WTC11 (cell line): ENCODE data around the gene DMKN. TPM values are rescaled to one million over a fixed set of nuclear protein-coding genes. Genes with fewer than 3 reads are reported as not detected.

Source experiments
- ATAC-seq: fragments of 200-7000 bp; cut with Tn5 transposase; 2 replicates; pipeline ENCODE4 v1.10.0; 2021; ENCODE audit warnings: mild to moderate bottlenecking, moderate library complexity
- CTCF ChIA-PET: fragments of 300-600 bp; sonication (Branson Sonifier 250); formaldehyde crosslinking; loops from one replicate; lab custom pipeline; 2021; ENCODE audit warnings: antibody characterized with exemption; lab: Charles Lee
- POLR2A ChIA-PET: fragments of 350-600 bp; sonication (Branson Sonifier 250); formaldehyde crosslinking; loops from one replicate; lab custom pipeline; 2021; ENCODE audit warnings: antibody characterized with exemption; lab: Charles Lee
- DNase-seq: peaks from one replicate; pipeline ENCODE4 v3.0.0; 2021; ENCODE audit warnings: low spot score
- H3K27ac Mint-ChIP-seq: 2 replicates; pipeline ENCODE4 v1.8.0; 2021; ENCODE audit warnings: mixed read lengths
- H3K27me3 Mint-ChIP-seq: 2 replicates; pipeline ENCODE4 v1.8.0; 2021; ENCODE audit warnings: low read depth, mild to moderate bottlenecking, moderate library complexity, mixed read lengths
- H3K36me3 Mint-ChIP-seq: 2 replicates; pipeline ENCODE4 v1.8.0; 2021; ENCODE audit warnings: mixed read lengths
- H3K4me1 Mint-ChIP-seq: 2 replicates; pipeline ENCODE4 v1.8.0; 2022; ENCODE audit warnings: mixed read lengths
- H3K4me3 Mint-ChIP-seq: 2 replicates; pipeline ENCODE4 v1.8.0; 2021; ENCODE audit warnings: mild to moderate bottlenecking, moderate library complexity, mixed read lengths
- H3K9me3 Mint-ChIP-seq: 2 replicates; pipeline ENCODE4 v1.8.0; 2021; ENCODE audit warnings: mixed read lengths
- ATF1 ChIP-seq: sonication (generic); formaldehyde crosslinking; IDR thresholded peaks from 2 replicates; pipeline ENCODE4 v1.8.1; 2023; ENCODE audit warnings: mild to moderate bottlenecking, moderate library complexity, missing genetic modification reagents
- ESRRA ChIP-seq: sonication (generic); formaldehyde crosslinking; IDR thresholded peaks from 2 replicates; pipeline ENCODE4 v1.8.1; 2022; ENCODE audit warnings: mild to moderate bottlenecking, missing genetic modification reagents, borderline replicate concordance
- FOXK1 ChIP-seq: sonication (generic); formaldehyde crosslinking; IDR thresholded peaks from 2 replicates; pipeline ENCODE4 v1.8.0; 2022; ENCODE audit warnings: mild to moderate bottlenecking, moderate library complexity, missing genetic modification reagents
- GABPB1 ChIP-seq: sonication (generic); formaldehyde crosslinking; IDR thresholded peaks from 2 replicates; pipeline ENCODE4 v1.8.1; 2023; ENCODE audit warnings: mild to moderate bottlenecking, missing genetic modification reagents
- GTF2I ChIP-seq: fragments of 250-450 bp; sonication (Bioruptor Pico); conservative IDR thresholded peaks from 2 replicates; pipeline ENCODE4 v1.4.0; 2021; ENCODE audit warnings: mild to moderate bottlenecking
- OVOL2 ChIP-seq: fragments of 250-450 bp; sonication (Bioruptor Pico); IDR thresholded peaks from 2 replicates; pipeline ENCODE4 v1.9.0; 2021; ENCODE audit warnings: mild to moderate bottlenecking, borderline replicate concordance
- SMAD4 ChIP-seq: sonication (generic); formaldehyde crosslinking; IDR thresholded peaks from 2 replicates; pipeline ENCODE4 v1.8.0; 2022; ENCODE audit warnings: mild to moderate bottlenecking, missing genetic modification reagents
- ZNF219 ChIP-seq: sonication (generic); formaldehyde crosslinking; IDR thresholded peaks from 2 replicates; pipeline ENCODE4 v1.8.0; 2023; ENCODE audit warnings: missing genetic modification reagents, mild to moderate bottlenecking, borderline replicate concordance
- ZNF232 ChIP-seq: sonication (generic); formaldehyde crosslinking; IDR thresholded peaks from 2 replicates; pipeline ENCODE4 v1.8.0; 2022; ENCODE audit warnings: mild to moderate bottlenecking, missing genetic modification reagents
- total RNA-seq: library from RNA; stranded (reverse); gene quantifications from 3 replicates; pipeline ENCODE4 v1.2.3, GENCODE V29; 2021
- TF ChIP-seq, protein P1 (sequence below): fragments of 200-600 bp; IDR thresholded peaks from 2 replicates; pipeline ENCODE4 v1.8.0; 2022; ENCODE audit warnings: antibody characterized with exemption
- TF ChIP-seq, protein P2 (sequence below): fragments of 250-450 bp; sonication (Bioruptor Pico); conservative IDR thresholded peaks from 2 replicates; pipeline ENCODE4 v1.9.0; 2021; ENCODE audit warnings: mild to moderate bottlenecking
- TF ChIP-seq, protein P3 (sequence below): sonication (generic); formaldehyde crosslinking; IDR thresholded peaks from 2 replicates; pipeline ENCODE4 v1.8.0; 2023; ENCODE audit warnings: missing genetic modification reagents, mild to moderate bottlenecking, borderline replicate concordance
- TF ChIP-seq, protein P4 (sequence below): sonication (generic); formaldehyde crosslinking; IDR thresholded peaks from 2 replicates; pipeline ENCODE4 v1.8.1; 2022; ENCODE audit warnings: low read depth, mild to moderate bottlenecking, moderate library complexity, missing genetic modification reagents, borderline replicate concordance
- TF ChIP-seq, protein P5 (sequence below): sonication (generic); formaldehyde crosslinking; IDR thresholded peaks from 2 replicates; pipeline ENCODE4 v1.8.1; 2022; ENCODE audit warnings: missing genetic modification reagents, borderline replicate concordance

Gene DMKN
- total RNA-seq, 1 experiment from 2014 or later = 285 TPM

DNA sequence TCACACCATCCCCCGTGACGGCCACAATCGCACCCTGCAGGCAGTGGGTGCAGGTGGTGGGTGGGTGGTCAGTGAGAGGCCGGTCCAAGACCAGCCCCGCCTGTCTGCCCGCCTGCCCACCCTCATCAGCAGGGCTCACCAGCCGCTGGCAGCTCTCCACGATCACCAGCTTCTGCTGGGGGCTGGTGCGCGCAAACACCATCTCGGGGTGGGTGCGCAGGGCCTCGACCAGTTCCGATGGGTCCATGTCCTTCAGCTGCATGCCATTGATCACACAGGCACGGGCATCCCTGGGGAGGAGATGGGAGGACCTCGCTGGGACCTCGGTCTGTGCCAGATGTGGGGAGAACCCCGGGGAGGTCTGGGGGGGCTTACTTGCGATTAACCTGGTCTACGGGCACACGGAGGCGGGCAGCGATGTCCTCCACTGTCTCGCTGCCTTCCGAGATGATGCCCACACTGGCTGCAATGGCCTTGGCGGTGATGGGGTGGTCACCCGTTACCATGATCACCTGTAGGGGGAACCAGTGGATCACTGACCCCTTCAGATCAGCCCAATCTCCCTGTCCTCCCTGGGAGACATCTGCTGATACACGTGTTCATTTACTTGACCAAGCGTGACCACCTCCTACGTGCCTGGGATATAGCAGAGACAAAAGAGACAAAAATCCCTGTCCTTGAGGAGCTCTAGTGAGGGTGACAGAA is 42.0 kb upstream of the DMKN start (continued):
- TF ChIP-seq, protein P1, sequence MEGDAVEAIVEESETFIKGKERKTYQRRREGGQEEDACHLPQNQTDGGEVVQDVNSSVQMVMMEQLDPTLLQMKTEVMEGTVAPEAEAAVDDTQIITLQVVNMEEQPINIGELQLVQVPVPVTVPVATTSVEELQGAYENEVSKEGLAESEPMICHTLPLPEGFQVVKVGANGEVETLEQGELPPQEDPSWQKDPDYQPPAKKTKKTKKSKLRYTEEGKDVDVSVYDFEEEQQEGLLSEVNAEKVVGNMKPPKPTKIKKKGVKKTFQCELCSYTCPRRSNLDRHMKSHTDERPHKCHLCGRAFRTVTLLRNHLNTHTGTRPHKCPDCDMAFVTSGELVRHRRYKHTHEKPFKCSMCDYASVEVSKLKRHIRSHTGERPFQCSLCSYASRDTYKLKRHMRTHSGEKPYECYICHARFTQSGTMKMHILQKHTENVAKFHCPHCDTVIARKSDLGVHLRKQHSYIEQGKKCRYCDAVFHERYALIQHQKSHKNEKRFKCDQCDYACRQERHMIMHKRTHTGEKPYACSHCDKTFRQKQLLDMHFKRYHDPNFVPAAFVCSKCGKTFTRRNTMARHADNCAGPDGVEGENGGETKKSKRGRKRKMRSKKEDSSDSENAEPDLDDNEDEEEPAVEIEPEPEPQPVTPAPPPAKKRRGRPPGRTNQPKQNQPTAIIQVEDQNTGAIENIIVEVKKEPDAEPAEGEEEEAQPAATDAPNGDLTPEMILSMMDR = peak; percentile 25
- TF ChIP-seq ATF1 (no peak), GTF2I (no peak)

DNA sequence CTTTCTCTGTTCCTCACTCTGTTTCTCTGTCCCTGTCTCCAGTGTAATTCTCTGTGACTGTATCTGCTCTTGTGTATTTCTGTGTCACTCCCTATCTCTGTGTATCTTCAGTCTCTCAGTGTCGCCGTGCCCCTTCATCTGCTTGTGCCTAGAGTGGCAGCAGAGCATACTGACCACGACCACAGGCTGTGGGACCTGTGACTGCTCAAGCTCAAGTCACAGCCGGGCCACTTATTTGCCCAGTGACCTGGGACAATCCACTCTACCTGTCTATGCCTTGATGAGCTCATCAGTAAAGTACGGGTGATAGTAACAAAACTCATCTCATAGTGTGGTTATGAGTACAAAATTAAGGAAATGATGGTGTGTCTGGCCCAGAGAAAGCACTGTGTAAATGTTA is 40.6 kb upstream of the DMKN start:
- TF ChIP-seq FOXK1 (CRISPR knock-in tag) = no peak
- TF ChIP-seq ESRRA (CRISPR knock-in tag) = no peak
- TF ChIP-seq, protein P2, sequence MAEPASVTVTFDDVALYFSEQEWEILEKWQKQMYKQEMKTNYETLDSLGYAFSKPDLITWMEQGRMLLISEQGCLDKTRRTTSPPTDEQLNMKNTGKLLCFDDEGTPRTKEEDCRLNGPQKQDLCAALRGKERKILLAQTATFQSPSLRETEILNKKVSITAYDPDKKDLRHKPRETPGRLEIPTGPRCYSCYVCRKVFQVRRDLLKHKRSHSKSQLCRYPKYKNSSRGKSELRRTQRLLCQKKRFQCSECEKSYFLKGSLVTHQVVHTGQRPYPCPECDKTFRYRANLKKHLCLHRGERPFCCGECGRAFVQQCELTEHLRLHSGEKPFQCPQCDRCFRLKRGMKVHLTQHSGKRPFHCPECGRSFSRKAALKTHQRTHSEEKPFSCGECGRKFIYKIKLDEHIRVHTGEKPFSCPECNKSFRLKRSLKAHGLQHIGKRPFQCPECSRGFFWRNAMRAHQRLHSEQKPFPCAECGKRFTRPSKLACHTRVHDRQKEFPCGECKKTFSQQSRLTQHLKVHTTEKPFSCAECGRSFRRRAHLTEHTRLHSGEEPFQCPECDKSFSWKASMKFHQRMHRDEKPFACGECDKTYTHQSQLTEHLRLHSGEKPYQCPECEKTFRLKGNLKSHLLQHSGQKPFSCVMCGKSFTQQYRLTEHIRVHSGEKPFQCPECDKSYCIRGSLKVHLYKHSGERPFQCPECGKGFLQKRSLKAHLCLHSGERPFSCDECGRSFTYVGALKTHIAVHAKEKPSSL = no peak
- TF ChIP-seq, protein P3, sequence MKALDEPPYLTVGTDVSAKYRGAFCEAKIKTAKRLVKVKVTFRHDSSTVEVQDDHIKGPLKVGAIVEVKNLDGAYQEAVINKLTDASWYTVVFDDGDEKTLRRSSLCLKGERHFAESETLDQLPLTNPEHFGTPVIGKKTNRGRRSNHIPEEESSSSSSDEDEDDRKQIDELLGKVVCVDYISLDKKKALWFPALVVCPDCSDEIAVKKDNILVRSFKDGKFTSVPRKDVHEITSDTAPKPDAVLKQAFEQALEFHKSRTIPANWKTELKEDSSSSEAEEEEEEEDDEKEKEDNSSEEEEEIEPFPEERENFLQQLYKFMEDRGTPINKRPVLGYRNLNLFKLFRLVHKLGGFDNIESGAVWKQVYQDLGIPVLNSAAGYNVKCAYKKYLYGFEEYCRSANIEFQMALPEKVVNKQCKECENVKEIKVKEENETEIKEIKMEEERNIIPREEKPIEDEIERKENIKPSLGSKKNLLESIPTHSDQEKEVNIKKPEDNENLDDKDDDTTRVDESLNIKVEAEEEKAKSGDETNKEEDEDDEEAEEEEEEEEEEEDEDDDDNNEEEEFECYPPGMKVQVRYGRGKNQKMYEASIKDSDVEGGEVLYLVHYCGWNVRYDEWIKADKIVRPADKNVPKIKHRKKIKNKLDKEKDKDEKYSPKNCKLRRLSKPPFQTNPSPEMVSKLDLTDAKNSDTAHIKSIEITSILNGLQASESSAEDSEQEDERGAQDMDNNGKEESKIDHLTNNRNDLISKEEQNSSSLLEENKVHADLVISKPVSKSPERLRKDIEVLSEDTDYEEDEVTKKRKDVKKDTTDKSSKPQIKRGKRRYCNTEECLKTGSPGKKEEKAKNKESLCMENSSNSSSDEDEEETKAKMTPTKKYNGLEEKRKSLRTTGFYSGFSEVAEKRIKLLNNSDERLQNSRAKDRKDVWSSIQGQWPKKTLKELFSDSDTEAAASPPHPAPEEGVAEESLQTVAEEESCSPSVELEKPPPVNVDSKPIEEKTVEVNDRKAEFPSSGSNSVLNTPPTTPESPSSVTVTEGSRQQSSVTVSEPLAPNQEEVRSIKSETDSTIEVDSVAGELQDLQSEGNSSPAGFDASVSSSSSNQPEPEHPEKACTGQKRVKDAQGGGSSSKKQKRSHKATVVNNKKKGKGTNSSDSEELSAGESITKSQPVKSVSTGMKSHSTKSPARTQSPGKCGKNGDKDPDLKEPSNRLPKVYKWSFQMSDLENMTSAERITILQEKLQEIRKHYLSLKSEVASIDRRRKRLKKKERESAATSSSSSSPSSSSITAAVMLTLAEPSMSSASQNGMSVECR (CRISPR knock-in tag) = no peak
- no peak for TF ChIP-seq ZNF232 (CRISPR knock-in tag)
- no peak for TF ChIP-seq OVOL2 (CRISPR knock-in tag)
- TF ChIP-seq, protein P4, sequence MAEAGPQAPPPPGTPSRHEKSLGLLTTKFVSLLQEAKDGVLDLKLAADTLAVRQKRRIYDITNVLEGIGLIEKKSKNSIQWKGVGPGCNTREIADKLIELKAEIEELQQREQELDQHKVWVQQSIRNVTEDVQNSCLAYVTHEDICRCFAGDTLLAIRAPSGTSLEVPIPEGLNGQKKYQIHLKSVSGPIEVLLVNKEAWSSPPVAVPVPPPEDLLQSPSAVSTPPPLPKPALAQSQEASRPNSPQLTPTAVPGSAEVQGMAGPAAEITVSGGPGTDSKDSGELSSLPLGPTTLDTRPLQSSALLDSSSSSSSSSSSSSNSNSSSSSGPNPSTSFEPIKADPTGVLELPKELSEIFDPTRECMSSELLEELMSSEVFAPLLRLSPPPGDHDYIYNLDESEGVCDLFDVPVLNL = no peak
- no peak for TF ChIP-seq SMAD4
- TF ChIP-seq, protein P5, sequence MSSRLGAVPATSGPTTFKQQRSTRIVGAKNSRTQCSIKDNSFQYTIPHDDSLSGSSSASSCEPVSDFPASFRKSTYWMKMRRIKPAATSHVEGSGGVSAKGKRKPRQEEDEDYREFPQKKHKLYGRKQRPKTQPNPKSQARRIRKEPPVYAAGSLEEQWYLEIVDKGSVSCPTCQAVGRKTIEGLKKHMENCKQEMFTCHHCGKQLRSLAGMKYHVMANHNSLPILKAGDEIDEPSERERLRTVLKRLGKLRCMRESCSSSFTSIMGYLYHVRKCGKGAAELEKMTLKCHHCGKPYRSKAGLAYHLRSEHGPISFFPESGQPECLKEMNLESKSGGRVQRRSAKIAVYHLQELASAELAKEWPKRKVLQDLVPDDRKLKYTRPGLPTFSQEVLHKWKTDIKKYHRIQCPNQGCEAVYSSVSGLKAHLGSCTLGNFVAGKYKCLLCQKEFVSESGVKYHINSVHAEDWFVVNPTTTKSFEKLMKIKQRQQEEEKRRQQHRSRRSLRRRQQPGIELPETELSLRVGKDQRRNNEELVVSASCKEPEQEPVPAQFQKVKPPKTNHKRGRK (CRISPR knock-in tag) = no peak
- no peak for TF ChIP-seq GABPB1 (CRISPR knock-in tag)
- TF ChIP-seq ZNF219 = no peak
- ChIA-PET POLR2A (no interaction called here), CTCF (no interaction called here)
- no peaks in the 10 kb centered on the region for H3K9me3 Mint-ChIP-seq
- H3K4me3 Mint-ChIP-seq = no peak overlapping the region
- DNase-seq (no peak), ATAC-seq (no peak)
- no peak overlapping the region for H3K27ac Mint-ChIP-seq
- peaks cover 24% of the 10 kb centered on the region for H3K27me3 Mint-ChIP-seq
- H3K4me1 Mint-ChIP-seq = peaks cover 15% of the 10 kb centered on the region
- H3K36me3 Mint-ChIP-seq = 0 out of 2 replicates have a peak, but pooled peaks cover 3% of the 10 kb centered on the region
